ENCODE results near the gene SLC35B1.

The SLC35B1 gene, protein sequence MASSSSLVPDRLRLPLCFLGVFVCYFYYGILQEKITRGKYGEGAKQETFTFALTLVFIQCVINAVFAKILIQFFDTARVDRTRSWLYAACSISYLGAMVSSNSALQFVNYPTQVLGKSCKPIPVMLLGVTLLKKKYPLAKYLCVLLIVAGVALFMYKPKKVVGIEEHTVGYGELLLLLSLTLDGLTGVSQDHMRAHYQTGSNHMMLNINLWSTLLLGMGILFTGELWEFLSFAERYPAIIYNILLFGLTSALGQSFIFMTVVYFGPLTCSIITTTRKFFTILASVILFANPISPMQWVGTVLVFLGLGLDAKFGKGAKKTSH

DNA sequence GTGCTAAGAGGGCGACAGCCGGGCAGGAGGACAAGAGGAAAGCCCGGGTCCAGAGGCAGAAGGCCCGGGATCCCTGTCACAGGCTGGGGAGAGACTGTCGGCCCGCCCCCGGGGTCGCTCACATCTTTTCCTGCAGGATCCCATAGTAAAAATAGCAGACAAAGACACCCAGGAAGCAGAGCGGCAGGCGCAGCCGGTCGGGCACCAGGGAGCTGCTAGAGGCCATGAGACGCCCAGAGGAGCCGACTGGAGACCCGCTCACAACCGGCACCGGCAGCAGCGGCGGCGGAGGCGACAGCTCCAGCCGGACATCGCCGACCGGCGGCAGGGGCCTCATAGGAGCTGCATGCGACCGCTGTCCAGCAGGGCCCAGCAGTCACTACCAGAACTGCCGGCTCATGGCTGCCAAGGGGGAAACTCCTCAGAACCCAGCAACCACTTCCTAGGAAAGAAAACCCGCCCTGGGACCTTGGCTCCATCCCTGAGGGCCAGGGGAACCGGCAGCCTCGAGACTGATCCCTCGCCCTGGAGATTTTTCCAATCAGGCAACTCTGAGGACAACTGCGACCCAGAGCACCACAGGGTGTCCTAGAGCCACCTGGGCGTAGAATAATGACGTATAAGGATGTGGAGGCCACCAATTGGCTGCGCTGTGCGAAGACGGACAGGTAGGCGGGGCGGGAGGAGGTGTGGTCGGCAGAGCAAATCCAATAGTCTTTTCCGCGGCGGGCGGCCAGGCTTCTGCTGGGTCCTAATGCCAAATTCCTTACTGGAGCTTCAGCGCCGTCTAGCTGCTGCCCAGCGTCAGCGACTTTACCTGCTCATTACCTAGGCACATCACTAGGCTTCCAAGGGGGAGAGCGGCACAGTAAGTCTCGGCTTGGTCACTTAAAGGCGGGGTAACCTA lies at the start of gene SLC35B1:
TSS of gene SLC35B1 (minus strand) at position 357 of the 907 bp plus-strand sequence. CDS start at position 226, 131 bp downstream.
- DNase-seq (ENCODE audit: low spot score): peak; percentile 100

GRCh38 chr17:49757151-49757777 lies 49.5 kb upstream of the SLC35B1 start:
- no peak for DNase-seq (ENCODE audit: low spot score)

DNA sequence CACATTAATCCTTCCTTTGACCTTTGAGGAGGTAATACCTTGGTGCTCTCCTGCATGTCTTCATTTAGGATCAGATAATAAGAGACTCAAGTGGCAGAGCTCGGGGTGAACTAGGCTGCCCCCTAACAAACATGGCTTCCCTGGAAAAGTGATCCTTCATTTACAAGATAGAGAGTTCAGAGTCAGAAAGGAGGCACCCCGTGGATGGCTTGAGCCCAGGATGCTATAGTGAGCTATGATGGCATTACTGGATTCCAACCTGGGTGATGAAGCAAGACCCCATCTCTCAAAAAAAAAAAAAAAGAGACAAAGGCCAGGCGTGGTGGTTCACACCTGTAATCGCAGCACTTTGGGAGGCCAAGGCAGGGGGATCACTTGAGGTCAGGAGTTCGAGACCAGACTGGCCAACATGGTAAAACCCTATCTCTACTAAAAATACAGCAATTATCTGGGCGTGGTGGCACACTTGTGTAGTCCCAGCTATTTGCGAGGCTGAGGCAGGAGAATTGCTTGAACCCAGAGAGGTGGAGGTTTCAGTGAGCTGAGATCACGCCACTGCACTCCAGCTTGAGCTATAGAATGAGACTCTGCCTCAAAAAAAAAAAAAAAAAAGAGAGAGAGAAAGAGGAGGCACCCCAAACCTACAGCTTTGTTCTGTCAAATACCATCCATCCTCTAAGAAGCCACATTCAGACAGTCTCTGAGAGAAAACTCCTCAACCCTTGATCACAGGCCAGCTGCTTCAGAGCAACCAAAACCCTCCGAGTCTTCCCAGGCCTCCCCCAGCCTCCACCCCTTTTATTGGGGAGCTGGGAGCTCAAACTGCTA lies 48.8 kb upstream of the SLC35B1 start:
- no peak for DNase-seq (ENCODE audit: low spot score)

DNA sequence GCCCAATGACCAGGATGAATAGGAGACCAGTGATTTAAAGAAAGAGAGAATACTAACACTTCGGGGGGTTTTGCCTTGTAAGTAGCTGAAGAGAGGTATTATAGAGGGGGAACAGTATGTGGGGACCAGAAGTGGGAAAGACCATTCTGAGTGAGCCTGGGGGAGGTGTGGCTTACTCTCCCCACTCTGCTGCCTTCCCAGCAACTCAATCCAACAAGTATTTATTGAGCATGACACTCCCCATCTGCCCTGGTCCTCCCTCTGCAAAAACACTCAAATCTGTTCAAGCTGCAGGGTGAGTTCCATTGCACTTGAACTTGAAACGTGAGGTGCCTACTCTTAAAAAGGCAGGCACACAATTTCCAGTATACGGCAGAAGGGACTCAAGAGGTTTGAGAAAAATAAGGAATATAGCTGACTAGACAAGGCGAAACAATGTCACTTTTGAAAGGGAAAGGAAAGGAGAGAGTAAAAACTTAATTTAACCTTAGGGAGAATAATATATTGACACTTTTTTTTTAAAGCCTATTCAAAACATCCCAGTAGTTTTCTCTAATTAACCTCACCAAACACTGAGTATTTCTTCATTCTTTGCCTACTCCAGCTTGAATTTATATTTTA lies 48.0 kb upstream of the SLC35B1 start:
- DNase-seq (ENCODE audit: low spot score): no peak

DNA sequence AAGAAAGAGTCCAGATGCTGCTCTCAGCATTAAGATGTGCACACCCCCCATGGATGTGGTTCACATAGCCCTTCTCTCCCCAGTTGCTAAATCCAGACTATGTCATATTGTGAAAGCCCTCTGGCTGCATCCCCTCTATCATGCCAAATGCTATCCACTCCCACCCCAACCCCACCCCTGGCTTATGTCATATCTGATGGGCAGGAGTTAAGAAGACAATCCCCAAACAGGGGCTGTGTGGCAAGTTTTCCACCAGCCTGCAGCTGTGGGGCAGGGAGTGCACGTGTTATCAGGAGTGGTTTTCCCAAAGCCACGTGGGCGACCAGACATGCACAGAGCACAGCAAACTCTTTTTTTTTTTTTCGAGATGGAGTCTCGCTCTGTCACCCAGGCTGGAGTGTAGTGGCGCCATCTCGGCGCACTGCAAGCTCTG lies 46.2 kb upstream of the SLC35B1 start:
- no peak for DNase-seq (ENCODE audit: low spot score)

- no peak for DNase-seq (ENCODE audit: low spot score)
These were observed 44.7 kb upstream of the SLC35B1 start for GRCh38 chr17:49752508-49752907.

GRCh38 chr17:49749730-49750129 lies 42.0 kb upstream of the SLC35B1 start:
- no peak for DNase-seq (ENCODE audit: low spot score)

GRCh38 chr17:49748791-49749190 lies 41.0 kb upstream of the SLC35B1 start:
- DNase-seq (ENCODE audit: low spot score): no peak

- no peak for DNase-seq (ENCODE audit: low spot score)
These were observed 40.5 kb upstream of the SLC35B1 start for GRCh38 chr17:49748223-49748622.

DNA sequence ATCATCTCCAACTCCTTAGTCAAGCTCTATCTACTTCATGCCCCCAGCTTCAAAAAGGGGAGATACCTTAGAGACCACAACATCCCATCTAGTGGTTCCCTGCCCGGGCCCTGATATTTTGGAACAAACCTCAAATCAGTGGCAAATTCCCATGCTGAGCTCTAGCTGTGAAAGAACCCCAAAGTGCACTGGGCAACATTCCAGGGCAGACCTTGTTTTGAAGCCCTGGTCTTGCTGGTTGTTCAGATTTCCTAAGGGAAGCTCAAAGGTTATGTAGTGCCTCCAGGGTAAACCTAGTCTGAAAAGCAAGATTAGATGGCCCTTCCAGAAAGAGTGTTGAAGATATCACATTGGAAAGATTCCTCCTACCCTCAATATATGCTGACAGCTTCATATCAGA lies 39.9 kb upstream of the SLC35B1 start:
- DNase-seq (ENCODE audit: low spot score): no peak

DNA sequence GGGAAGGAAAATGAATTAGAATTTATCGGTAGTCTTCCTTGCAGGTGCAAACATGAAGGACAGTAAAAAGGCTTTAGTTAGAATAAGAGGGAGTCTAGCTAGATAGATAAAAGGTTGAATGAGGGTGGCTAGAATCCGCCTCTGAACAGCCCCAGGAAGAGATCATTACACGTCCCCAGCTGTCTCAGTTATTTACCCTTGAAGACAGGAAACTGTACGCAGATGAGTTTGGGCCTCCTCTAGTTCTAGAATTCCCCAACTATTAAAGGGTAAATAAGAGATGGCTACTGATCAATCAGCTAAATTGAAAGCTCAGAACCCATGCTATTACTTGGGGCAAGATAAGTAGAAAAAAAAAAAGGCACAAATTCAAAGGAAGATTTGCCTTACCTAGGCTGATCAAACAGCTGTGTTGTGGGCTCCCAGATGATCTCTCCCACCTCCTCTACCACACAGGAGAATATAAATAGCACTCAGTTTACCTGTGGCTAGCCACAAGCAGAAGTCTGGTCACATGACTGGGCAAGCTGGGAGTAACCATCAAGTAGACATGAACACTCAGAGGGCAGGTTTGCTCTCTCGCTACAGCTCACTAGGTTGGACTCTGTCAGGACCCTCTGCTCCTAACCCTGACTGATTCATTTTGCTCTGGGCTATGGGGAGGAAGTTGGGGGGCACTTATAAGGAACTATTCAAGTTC lies 39.2 kb upstream of the SLC35B1 start:
- no peak for DNase-seq (ENCODE audit: low spot score)

DNA sequence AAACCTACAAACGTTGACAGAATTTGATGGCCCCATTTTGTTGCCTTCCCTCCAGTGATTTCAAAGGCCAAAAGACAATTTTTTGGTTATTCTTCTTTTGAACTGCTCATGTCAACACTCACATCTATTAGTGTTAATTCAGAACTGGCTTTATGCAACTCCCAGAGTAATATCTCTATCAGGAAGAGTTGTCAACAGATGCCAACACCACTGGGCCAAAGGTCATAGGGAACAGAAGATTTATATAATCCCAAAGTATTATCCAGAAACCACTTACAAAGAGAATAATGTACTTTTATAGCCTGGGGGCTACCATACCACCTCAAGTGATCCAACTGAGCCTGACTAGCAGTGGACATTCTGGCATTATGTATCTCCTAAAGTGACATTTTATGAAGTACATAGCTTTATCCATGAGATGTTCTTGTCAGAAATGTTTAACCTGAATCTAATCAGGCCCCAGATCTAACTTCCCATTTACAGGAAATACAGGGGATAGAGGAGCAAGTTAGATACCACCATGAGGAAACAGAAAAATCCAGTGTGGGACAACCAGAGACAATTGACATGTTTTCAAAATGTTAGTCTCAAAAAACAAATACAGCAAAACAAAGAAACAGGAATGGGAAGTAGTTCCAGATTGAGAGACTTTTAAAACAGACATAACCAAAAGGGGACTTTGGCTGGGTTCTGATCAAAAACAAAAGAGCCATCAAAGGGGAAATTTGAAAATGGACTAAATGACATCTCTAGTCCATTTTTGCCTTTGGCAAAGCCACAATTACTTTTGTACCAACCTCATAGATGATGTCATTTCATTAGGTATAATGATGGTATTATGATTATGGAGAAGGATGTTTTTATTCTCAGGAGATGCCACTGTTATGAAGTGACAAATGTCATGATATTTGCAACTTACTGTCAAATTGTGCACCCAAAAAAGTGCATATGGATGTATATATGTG lies 37.7 kb upstream of the SLC35B1 start:
- DNase-seq (ENCODE audit: low spot score): no peak

GRCh38 chr17:49742166-49742638 lies 34.4 kb upstream of the SLC35B1 start:
- DNase-seq (ENCODE audit: low spot score): no peak

DNA sequence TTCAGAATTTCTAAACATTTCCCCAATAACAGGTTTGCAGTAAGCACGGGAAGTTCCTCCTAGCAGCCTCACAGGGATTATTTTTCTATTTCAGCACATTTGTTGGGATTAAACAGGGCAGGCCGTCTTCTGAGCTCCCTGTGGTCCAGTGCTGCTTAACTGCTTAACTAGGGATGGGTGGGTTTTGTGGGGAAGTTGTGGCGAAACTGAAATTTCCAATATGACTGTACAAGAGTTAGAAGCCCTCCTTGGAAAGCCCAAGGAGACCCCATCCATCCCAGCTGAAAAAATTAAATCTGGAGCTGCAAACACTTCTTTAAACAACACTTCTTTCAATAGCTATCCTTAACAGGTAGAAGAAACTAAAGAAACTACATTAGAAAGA lies 33.9 kb upstream of the SLC35B1 start:
- DNase-seq (ENCODE audit: low spot score): no peak

- DNase-seq (ENCODE audit: low spot score): no peak
These were observed 33.4 kb upstream of the SLC35B1 start for GRCh38 chr17:49741009-49741691.

DNA sequence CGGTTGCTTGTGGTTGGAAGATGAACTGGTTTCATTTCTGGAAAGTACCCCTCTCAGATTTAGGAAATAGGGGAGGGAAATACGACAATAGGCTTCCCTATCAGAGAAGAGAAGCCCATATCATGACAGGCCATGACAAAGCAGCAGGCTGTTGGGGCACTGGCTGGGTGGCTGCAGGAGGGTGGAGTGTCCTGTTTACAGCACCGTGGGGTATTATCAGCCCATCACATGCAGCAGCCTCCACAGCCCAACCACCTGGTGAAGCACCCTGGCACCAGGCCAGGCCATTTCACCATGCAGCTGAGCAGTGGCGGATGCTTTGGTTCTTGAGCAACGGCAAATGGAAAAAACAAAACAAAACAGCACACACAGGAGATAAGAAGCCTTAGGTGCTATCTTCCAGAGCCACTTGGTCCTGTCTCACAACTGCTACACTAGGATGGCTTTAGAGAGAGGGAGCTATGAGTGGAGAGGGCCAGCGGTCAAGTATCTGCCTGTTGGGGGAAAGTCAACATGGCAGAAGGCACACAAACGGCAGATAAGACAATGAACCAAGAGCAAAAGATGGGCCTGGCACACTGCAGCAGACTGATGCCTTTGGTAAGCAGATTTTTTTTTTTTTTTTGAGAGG lies 32.0 kb upstream of the SLC35B1 start:
- DNase-seq (ENCODE audit: low spot score): no peak

DNA sequence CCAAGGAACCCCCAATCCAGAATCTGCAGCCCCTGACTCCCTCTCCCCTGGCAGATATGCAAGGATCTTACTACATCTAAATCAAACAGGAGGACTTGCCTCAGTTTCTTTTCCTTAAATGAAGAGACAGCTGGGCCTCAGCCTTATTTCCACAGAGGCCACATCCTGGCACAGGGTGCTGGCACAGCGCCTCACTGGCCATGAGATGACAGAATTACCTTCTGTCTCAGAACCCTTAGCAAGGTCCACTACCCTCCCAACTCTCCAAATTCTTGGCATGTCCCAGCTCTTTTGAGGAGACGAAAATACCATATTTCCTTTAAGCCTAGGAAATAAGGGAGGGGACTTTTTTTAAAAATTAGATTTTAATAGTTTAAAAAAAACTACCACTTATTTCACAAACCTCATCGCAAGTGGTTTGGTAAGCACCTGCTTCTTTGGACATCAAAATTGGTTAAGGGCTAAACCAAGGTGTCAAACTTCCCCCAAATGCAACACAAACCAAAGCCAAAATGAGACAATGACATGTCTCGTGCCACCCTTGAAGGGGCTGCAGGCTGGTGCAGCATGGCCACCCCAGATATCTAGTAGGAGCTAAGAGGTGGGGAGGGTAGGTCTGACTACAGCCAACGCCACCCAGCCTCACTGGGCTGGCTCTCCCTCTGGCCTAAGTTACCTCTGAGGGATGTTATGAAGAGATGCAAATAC lies 30.8 kb upstream of the SLC35B1 start:
- DNase-seq (ENCODE audit: low spot score): no peak

Data from D341Med (cell line).